Glutamatergic neuron (in vitro differentiated cells): Measurements from ENCODE around the gene KLHDC8A. TPM values are rescaled to one million over a fixed set of nuclear protein-coding genes. Genes with fewer than 3 reads are reported as not detected.
"Not testable (repeated sequence)": the region's sequence is repeated elsewhere in the genome, so short reads cannot be mapped to it uniquely, and the experiment has no call there.

Source experiments
- DNase-seq: peaks from one replicate; pipeline ENCODE4 v3.0.0; 2022
- H3K27ac Mint-ChIP-seq: one replicate; pipeline ENCODE4 v1.8.0; 2020; ENCODE audit warnings: mild to moderate bottlenecking, mixed read lengths, inconsistent platforms; ENCODE audit not compliant: unreplicated experiment
- H3K27me3 Mint-ChIP-seq: one replicate; pipeline ENCODE4 v1.8.0; 2020; ENCODE audit warnings: mild to moderate bottlenecking, moderate library complexity, mixed read lengths, inconsistent platforms; ENCODE audit not compliant: unreplicated experiment
- H3K36me3 Mint-ChIP-seq: one replicate; pipeline ENCODE4 v1.8.0; 2020; ENCODE audit warnings: mild to moderate bottlenecking, mixed read lengths, inconsistent platforms; ENCODE audit not compliant: unreplicated experiment
- H3K4me1 Mint-ChIP-seq: one replicate; pipeline ENCODE4 v1.8.0; 2020; ENCODE audit warnings: mild to moderate bottlenecking, low read depth, mixed read lengths, inconsistent platforms; ENCODE audit not compliant: unreplicated experiment
- H3K4me3 Mint-ChIP-seq: one replicate; pipeline ENCODE4 v1.8.0; 2020; ENCODE audit warnings: mild to moderate bottlenecking, mixed read lengths, inconsistent platforms; ENCODE audit not compliant: unreplicated experiment
- H3K9me3 Mint-ChIP-seq: one replicate; pipeline ENCODE4 v1.8.0; 2020; ENCODE audit warnings: mild to moderate bottlenecking, moderate library complexity, mixed read lengths, inconsistent platforms; ENCODE audit not compliant: unreplicated experiment
- CTCF ChIP-seq: fragments of 200-600 bp; sonication (generic); IDR thresholded peaks from one replicate; pipeline ENCODE4 v1.5.0; 2021; ENCODE audit not compliant: partially characterized antibody, unreplicated experiment
- long read RNA-seq: library from polyadenylated mRNA; unstranded; transcript quantifications from one replicate; pipeline ENCODE4 v2.0.0, GENCODE V29; 2020; ENCODE audit not compliant: unreplicated experiment
- total RNA-seq: library from RNA; stranded (reverse); fragmentation: NEBNext Ultra II Directional; extraction: Animal tissue kit (Norgen Biotek cat#: 25700); gene quantifications from one replicate; pipeline ENCODE4 v1.2.1, GENCODE V29; 2021; ENCODE audit not compliant: unreplicated experiment

Gene KLHDC8A
- 125 TPM for total RNA-seq
- long read RNA-seq, transcript KLHDC8A-201 (6 exons, 2,928 nt) = major isoform, 44 of 111 reads
- long read RNA-seq, partial matches to known transcripts = 49 of 111 reads
- long read RNA-seq, other reads (novel, unspliced or antisense) = 18 of 111 reads

DNA sequence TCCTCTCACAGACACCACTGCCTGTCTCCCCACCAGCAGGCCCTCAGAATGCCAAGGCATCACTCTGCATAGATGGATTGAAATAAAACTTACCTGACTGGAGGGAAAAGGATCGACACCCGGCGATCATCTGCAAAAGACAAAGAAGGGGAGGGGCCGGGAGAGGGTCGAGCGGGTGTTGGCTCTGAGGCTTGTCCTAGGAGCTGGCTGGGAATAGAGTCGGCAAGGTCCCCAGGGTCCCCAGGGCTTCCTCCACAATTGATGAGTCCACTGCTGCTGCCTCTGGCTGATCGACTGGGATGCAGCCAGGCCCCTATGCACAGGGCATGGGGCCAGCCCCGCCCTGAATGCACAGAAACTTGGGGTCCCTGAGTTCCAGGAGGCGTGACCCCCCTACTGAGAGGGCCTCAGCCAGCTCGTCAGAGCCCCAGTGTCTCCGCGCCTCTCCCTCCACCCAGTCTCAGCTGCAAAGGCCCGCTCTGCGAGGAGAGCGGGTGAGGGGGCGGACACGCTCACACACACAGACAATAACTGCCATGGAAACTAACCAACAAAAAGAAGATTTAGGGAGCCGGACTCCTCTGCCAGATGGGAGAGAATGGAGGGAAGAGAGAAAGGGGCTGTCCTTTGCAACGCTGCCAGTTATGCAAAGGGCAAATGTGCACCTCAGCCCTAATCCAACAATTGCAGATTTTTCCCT, at the start of gene KLHDC8A:
KLHDC8A (minus strand) TSS at position 483 of the 700 bp plus-strand sequence. CDS start 13,318 bp downstream, outside the sequence.
- peaks cover 19% of the 10 kb centered on the region for H3K27me3 Mint-ChIP-seq
- peaks cover 16% of the 10 kb centered on the region for H3K9me3 Mint-ChIP-seq
- peaks cover 79% of the 10 kb centered on the region for H3K4me1 Mint-ChIP-seq
- peak within 1 kb of the TSS; percentile 100 for H3K27ac Mint-ChIP-seq
- no peak for TF ChIP-seq CTCF
- peak; percentile 89 for DNase-seq
- H3K4me3 Mint-ChIP-seq = peak within 1 kb of the TSS; percentile 88
- no peaks in the 10 kb centered on the region for H3K36me3 Mint-ChIP-seq

DNA sequence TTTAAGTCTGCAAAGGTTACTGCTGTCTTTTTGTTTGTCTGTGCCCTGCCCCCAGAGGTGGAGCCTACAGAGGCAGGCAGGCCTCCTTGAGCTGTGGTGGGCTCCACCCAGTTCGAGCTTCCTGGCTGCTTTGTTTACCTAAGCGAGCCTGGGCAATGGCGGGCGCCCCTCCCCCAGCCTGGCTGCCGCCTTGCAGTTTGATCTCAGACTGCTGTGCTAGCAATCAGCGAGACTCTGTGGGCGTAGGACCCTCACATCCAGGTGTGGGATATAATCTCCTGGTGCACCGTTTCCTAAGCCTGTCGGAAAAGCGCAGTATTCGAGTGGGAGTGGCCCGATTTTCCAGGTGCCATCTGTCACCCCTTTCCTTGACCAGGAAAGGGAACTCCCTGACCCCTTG, 49.5 kb upstream of the KLHDC8A start:
- not testable (repeated sequence) for H3K4me1 Mint-ChIP-seq, H3K36me3 Mint-ChIP-seq, DNase-seq, H3K27ac Mint-ChIP-seq, H3K9me3 Mint-ChIP-seq, H3K4me3 Mint-ChIP-seq, H3K27me3 Mint-ChIP-seq

DNA sequence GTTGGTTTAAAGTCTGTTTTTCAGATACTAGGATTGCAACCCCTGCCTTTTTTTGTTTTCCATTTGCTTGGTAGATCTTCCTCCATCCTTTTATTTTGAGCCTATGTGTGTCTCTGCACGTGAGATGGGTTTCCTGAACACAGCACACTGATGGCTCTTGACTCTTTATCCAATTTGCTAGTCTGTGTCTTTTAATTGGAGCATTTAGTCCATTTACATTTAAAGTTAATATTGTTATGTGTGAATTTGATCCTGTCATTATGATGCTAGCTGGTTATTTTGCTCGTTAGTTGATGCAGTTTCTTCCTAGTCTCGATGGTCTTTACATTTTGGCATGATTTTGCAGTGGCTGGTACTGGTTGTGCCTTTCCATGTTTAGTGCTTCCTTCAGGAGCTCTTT, 47.8 kb upstream of the KLHDC8A start:
- H3K9me3 Mint-ChIP-seq, H3K36me3 Mint-ChIP-seq, DNase-seq, H3K4me3 Mint-ChIP-seq, H3K27me3 Mint-ChIP-seq, H3K4me1 Mint-ChIP-seq, H3K27ac Mint-ChIP-seq: not testable (repeated sequence)

DNA sequence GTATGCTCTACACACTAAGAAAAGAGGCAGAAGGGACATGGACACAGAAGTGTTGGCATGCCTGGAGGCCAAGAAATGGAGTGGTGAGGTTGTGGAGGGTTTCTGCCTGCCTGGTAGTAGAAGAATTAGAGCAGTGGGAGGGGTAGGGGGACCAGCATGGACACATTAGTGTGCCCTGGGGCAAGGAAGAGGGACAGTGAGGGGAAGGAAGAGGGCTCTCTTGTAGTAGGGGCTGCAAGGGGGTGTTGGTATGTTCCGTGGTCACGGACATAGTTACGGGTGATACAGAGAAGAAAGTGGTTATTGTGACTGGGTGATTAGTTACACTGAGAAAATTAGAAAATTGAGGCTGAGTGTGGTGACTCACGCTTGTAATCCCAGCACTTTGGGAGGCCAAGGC, 41.9 kb upstream of the KLHDC8A start:
- Mint-ChIP-seq H3K27ac (no peak overlapping the region), H3K9me3 (no peaks in the 10 kb centered on the region), H3K4me3 (no peak overlapping the region), H3K27me3 (peaks cover 5% of the 10 kb centered on the region), H3K36me3 (no peaks in the 10 kb centered on the region), H3K4me1 (peaks cover 1% of the 10 kb centered on the region)
- no peak for DNase-seq
- no peak for TF ChIP-seq CTCF

DNA sequence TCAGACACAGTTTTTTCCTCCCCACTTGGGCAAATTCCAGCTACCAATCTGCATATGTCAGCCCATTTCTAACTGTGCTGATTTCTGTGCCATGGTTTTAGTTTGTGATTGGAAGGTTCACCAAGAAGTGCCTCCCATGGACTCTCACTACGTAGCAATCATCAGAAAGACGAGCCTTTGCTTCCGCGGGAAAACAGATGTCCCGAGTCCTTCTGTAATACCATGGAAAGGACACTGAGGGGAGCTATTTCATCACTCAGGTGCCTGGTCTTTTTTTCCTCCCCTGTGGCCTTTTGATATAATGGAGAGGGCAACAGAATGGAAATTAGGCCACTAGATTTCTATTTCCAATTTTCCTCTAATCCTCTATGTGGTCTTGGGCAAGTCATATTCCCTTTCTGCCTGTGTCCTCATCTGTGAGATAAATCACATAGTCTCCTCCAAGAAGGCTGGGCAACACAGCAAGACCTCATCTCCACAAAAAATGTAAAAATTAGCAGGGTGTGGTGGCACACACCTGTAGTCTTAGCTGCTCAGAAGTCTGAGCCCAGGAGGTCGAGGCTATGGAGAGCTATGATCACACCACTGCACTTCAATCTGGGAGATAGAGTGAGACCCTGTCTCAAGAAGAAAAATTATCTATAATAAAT, 40.4 kb upstream of the KLHDC8A start:
- H3K4me1 Mint-ChIP-seq = peaks cover 1% of the 10 kb centered on the region
- no peak overlapping the region for H3K27ac Mint-ChIP-seq
- H3K4me3 Mint-ChIP-seq = no peak overlapping the region
- H3K36me3 Mint-ChIP-seq = no peaks in the 10 kb centered on the region
- TF ChIP-seq CTCF = peak; percentile 83
- peaks cover 3% of the 10 kb centered on the region for H3K27me3 Mint-ChIP-seq
- H3K9me3 Mint-ChIP-seq = no peaks in the 10 kb centered on the region
- no peak for DNase-seq

DNA sequence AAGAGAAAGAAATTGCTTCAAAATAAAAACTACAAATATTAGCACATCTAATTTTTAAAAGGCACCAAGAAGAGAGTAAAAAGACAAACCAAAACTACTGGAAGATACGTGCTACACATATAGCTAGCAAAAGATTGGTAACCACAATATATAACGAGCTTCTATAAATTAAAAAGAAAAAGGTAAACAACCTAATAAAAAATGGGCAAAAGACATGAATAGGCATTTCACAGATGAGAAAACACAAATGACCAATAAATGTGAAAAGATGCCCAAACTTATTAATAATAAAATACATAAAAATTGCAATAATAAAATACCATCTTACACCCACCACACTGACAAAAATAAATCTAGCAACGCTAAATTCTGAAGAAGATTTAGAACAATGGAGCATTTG, 38.9 kb upstream of the KLHDC8A start:
- no peaks in the 10 kb centered on the region for H3K36me3 Mint-ChIP-seq
- H3K27ac Mint-ChIP-seq = no peak overlapping the region
- no peak overlapping the region for H3K4me3 Mint-ChIP-seq
- peaks cover 1% of the 10 kb centered on the region for H3K4me1 Mint-ChIP-seq
- no peak for TF ChIP-seq CTCF
- H3K27me3 Mint-ChIP-seq = peaks cover 3% of the 10 kb centered on the region
- no peak for DNase-seq
- no peaks in the 10 kb centered on the region for H3K9me3 Mint-ChIP-seq
